NCI-H1694 treated with DMSO at 0.1 percent for 48 hours (cell line): ENCODE results near the gene ECHDC1.
"Not testable (repeated sequence)": the region's sequence is repeated elsewhere in the genome, so short reads cannot be mapped to it uniquely, and the experiment has no call there.

Experiments used
- DNase-seq: peaks from one replicate; lab custom pipeline; 2025; lab: John Stamatoyannopoulos, UW

Gene ECHDC1

GRCh38 chr6:127341471-127342202 is 1.8 kb downstream of the ECHDC1 start:
- DNase-seq: no peak

GRCh38 chr6:127340171-127340570 is 3.2 kb downstream of the ECHDC1 start:
- DNase-seq: no peak

DNA sequence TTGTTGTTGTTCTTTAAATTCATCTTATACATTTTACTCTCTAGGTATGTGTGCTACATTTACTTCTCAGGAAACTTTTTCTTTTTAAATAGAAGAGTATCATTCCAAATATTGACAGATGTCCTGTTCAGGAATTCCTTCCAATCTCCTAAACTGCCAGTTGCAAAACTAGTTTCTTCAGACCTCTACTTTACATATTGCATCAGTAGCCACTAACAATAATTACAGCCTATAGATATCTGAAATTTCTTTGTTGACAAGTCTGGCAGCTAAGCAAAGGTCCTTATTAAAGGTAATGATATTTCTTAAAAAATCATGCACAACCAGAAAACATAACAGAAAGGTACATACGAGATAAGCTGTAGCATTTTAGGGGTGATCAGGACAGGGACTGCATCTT is 4.5 kb downstream of the ECHDC1 start:
- no peak for DNase-seq

DNA sequence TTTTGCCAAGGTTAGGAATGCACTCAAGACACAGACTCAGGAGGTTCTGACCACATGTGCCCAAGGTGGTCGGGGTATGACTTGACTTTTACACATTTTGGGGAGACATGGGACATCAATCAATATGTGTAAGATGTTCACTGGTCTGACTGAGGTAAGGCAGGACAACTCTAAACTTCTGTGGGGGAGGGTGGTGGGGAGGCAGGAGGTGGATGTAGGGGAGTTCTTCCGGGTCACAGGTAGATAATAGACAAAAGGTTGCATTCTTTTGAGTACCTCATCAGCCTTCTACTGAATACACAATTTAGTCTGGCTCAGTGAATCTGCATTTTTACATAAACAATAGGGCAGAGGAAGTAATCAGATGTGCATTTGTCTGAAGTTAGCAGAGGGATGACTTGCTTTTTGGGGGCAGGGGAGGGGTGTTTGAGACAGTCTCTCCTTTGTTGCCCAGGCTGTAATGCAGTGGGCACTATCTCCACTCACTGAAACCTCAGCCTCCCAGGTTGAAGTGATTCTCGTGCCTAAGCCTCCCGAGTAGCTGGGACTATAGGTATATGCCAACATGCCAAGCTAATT is 10.9 kb downstream of the ECHDC1 start:
- no peak for DNase-seq

- DNase-seq: not testable (repeated sequence)
These were observed 12.2 kb downstream of the ECHDC1 start for GRCh38 chr6:127331256-127331655.

GRCh38 chr6:127328043-127328609 is 15.3 kb downstream of the ECHDC1 start:
- DNase-seq: no peak

DNA sequence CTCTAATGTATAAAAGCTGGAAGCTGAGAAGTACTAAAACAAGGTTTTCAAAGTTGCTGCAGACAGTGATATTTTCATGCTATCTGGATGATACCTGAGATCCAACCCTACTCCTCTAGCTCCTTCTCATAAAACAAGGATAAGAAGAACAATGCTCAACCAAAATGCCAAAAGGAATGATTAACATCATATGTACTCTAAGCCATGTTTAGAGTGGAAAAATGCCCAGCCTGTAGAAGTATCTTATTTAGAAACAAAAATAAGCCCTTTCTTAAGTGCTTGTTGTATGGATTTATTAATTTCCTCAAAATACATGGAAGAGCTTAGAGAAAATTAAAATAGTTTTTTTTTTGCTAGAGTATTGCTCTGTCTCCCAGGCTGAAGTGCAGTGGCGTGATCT is 23.7 kb downstream of the ECHDC1 start:
- DNase-seq: no peak

- DNase-seq: no peak
These were observed 25.9 kb downstream of the ECHDC1 start for GRCh38 chr6:127317388-127318128.

GRCh38 chr6:127305741-127306140 is 37.7 kb downstream of the ECHDC1 start:
- no peak for DNase-seq

- no peak for DNase-seq
These were observed 39.5 kb downstream of the ECHDC1 start for GRCh38 chr6:127303917-127304316.

- DNase-seq: peak; percentile 28
These were observed 40.4 kb downstream of the ECHDC1 start for GRCh38 chr6:127302728-127303660.

GRCh38 chr6:127301199-127301700 is 42.2 kb downstream of the ECHDC1 start:
- no peak for DNase-seq

DNA sequence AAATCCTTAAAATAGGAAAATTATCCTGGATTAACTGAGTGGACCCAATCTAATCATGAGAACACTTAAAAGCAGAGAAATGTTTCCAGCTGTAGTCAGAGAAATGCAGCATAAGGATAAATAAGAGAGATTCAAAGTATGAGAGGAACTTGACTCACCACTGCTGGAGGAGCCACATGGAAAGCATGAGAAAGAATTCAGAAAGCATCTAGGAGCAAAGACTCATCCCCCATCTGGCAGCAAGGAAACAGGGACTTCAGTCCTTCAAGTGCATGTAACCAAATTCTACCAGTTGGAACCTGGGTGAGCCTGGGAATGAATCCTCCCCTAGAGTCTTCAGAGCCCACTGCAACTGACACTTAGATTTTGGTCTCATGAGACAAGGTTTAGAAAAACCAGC is 43.0 kb downstream of the ECHDC1 start:
- DNase-seq: no peak

DNA sequence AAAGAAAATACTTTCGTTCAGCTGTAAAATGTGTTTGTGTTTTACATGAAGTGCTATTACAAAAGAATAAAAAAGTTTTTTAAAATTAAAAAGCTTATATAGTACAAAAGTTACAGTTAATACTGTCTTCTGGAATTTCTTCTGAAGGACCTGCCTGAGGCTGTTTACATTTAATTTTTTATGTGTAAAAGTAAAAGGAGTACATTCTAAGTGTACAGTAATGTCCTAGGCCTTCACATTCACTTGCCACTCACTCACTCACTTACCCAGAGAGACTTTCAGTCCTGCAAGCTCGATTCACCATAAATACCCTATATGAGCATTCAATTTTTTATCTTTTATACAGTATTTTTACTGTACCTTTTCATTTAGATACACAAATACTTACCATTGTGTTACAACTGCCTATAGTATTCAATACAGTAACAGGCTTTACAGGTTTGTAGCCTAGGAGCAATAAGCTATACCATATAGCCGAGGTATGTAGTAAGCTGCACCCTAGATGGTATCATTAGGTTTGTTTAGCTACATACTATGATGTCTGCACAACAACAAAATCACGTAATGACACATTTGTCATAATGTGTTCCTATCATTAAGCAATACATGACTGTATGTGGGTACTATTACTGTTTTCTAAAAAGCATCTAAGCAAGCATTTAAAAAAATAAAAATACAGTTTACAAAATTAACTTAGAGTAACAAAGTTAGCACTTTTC is 43.7 kb downstream of the ECHDC1 start:
- DNase-seq: no peak

GRCh38 chr6:127298475-127298874 is 44.9 kb downstream of the ECHDC1 start:
- DNase-seq: no peak

DNA sequence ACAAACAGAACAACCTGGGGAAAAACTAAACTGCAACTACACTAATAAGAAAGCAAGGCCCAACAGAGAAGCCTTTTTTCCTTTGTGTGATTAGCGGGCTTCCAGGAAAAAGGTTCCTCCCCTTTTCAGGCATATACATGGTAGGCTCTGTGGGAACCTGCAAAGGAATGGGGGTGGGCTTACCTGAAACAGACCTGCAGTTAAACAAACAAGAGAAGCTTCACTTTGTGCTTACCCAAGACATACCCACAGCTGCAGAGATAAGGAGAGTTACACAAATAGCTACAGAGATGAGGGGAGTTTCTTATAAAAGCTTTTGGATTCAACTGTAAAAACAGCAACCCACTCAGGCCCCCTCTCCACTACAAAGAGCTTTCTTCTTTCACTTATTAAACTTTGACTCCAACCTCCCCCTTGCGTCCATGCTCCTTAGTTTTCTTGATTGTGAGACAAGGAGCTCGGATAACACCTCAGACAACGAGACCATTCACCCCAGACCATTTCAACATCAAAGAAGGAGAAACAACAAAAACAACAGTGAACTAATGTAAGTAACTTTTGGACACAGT is 45.8 kb downstream of the ECHDC1 start:
- no peak for DNase-seq

GRCh38 chr6:127291495-127291894 is 51.9 kb downstream of the ECHDC1 start:
- no peak for DNase-seq

DNA sequence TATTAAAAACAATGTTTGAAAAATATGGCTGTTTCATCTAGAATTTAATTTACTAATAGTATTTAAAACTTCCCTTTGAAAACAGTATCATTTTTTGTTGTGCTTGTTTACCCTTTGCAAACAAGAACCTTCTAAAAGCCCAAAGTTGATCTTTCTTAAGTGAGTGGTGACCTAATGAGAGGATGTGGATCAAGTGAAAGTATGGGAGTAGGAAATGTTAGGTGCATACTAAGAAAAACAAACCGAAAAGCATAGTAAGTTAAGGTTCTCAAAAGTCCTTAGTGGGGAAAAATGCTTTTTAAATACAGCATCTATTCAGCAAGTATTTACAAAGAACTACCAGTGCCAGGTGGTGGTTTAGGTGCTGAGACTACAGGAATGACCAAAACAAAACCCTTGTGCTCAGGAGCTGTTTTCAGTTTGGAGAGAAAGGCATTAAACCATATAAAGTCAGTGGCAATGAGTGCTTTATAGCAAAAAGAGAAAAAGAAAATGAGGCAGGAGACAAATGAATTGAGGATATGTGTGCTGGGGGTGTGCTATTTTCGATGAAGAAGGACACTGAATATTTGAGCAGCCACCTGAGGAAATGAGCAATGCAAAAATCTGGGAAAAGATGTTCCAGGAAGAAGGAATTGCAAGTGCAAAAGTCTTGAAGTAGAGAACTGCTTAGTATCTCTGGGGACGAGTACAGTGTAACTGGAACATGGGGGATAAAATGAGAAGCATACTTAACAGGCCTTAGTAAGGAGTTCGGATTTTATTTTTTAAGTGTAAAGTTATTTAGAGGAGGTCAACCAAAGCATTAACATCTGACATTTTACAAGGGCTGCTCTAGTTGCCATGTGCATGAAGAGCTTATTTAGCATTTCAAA is 52.8 kb downstream of the ECHDC1 start:
- DNase-seq: no peak

DNA sequence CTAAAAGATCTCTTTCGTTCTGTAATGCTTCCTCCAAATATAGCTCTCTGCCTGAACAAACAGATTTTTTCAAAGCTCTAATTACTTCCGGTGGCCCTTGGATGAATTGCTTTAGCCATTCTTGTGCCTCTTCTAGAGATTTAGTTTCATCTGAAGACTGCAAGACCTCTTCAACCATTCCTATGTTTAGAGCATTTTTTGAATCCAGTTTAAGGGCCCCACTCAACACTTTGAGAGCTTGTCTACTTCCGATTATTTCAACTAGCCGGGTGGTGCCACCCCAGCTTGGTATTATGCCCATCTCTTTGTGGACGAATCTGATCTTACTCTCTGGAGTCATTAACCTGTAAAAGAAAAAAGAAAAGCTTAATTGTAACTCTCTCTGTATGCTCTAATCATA is 53.5 kb downstream of the ECHDC1 start:
- DNase-seq: no peak

- no peak for DNase-seq
These were observed 54.7 kb downstream of the ECHDC1 start for GRCh38 chr6:127288705-127289104.
